ENCODE data around the gene ABRACL. TPM values are rescaled to one million over a fixed set of nuclear protein-coding genes. Genes with fewer than 3 reads are reported as not detected.
A peak's percentile ranks its signal among the peaks of the same experiment; 100 is the strongest.

The ABRACL gene
- total and polyA plus RNA-seq, 9 of the 15 experiments (the other 6 are each of a cell fraction or from before 2014, with no cell fraction given) = 1.1 to 5.2 (median 1.9) TPM

DNA sequence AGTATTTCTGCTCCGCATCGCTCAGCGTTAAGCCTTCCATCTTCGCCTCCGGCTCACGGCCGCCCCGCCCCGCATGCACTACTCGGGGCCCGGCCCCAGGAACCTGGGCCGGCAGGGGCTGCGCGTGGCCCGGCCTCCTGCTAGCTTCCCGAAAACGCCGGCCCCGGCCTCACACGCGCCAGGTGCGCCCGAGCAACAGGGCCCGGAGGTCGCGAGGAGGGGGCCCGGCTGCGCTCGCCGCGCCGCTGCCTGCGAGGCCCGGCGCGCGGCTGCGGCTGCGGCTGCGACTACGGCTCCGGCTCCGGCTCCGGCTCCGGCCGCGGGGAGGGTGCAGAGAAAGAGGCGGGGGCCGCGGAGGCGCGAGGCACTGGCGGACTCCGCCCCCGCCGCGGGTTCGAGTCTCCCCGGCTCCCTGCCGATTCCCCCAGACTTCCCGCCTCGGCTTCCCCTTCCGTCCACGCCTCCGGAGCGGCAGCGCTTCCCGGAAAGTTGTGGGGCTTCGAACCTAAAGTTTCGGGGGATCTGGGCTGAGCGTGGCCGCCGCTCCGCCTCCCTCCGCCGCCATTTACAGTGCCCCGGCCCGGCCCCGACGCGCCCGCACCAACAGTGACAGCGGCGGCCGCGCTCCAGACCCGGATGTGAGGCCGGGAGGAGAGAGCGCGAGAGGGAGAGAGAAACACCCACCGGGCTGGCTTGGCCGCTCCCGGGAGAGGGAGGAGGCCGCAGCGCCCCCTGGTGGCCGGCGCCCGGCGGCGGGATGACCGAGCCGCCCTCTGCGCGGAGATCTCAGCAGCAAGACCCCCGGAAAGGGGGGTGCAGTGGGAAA lies 40.7 kb upstream of the ABRACL start, which contains the start of gene REPS1 (continued):
- TF ChIP-seq, protein P1, sequence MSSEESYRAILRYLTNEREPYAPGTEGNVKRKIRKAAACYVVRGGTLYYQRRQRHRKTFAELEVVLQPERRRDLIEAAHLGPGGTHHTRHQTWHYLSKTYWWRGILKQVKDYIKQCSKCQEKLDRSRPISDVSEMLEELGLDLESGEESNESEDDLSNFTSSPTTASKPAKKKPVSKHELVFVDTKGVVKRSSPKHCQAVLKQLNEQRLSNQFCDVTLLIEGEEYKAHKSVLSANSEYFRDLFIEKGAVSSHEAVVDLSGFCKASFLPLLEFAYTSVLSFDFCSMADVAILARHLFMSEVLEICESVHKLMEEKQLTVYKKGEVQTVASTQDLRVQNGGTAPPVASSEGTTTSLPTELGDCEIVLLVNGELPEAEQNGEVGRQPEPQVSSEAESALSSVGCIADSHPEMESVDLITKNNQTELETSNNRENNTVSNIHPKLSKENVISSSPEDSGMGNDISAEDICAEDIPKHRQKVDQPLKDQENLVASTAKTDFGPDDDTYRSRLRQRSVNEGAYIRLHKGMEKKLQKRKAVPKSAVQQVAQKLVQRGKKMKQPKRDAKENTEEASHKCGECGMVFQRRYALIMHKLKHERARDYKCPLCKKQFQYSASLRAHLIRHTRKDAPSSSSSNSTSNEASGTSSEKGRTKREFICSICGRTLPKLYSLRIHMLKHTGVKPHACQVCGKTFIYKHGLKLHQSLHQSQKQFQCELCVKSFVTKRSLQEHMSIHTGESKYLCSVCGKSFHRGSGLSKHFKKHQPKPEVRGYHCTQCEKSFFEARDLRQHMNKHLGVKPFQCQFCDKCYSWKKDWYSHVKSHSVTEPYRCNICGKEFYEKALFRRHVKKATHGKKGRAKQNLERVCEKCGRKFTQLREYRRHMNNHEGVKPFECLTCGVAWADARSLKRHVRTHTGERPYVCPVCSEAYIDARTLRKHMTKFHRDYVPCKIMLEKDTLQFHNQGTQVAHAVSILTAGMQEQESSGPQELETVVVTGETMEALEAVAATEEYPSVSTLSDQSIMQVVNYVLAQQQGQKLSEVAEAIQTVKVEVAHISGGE (CRISPR knock-in tag; IDR thresholded peaks at IDR 0.05) = peak in 2 of 3 experiments; percentile 7 to 53; a peak in 1 of 6 replicates
- TF ChIP-seq JUNB (CRISPR knock-in tag; conservative IDR thresholded peaks at IDR 0.05) = no peak
- TF ChIP-seq SOX6 (IDR thresholded peaks at IDR 0.05) = peak; percentile 23; the same call in 1 of the 2 replicates
- peak; percentile 86 for TF ChIP-seq TBP (optimal IDR thresholded peaks at IDR 0.05; ENCODE audit: low read depth, low read length)
- 0 out of 2 replicates have a peak, but pooled peaks have one; percentile 58 for TF ChIP-seq NR3C1 (CRISPR knock-in tag; IDR thresholded peaks at IDR 0.05)
- TF ChIP-seq, protein P2, sequence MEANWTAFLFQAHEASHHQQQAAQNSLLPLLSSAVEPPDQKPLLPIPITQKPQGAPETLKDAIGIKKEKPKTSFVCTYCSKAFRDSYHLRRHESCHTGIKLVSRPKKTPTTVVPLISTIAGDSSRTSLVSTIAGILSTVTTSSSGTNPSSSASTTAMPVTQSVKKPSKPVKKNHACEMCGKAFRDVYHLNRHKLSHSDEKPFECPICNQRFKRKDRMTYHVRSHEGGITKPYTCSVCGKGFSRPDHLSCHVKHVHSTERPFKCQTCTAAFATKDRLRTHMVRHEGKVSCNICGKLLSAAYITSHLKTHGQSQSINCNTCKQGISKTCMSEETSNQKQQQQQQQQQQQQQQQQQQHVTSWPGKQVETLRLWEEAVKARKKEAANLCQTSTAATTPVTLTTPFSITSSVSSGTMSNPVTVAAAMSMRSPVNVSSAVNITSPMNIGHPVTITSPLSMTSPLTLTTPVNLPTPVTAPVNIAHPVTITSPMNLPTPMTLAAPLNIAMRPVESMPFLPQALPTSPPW (CRISPR knock-in tag; IDR thresholded peaks at IDR 0.05) = peak; percentile 64
- TF ChIP-seq CREM (IDR thresholded peaks at IDR 0.05; ENCODE audit: low read depth) = peak; percentile 52; the same call in 1 of the 2 replicates
- 0 out of 2 replicates have a peak, but pooled peaks have one; percentile 22 for TF ChIP-seq KLF16 (IDR thresholded peaks at IDR 0.05)
- TF ChIP-seq SMC3 (conservative IDR thresholded peaks at IDR 0.05; ENCODE audit: insufficient read depth, low read depth, low read length) = peak; percentile 80
- TF ChIP-seq, protein P3, sequence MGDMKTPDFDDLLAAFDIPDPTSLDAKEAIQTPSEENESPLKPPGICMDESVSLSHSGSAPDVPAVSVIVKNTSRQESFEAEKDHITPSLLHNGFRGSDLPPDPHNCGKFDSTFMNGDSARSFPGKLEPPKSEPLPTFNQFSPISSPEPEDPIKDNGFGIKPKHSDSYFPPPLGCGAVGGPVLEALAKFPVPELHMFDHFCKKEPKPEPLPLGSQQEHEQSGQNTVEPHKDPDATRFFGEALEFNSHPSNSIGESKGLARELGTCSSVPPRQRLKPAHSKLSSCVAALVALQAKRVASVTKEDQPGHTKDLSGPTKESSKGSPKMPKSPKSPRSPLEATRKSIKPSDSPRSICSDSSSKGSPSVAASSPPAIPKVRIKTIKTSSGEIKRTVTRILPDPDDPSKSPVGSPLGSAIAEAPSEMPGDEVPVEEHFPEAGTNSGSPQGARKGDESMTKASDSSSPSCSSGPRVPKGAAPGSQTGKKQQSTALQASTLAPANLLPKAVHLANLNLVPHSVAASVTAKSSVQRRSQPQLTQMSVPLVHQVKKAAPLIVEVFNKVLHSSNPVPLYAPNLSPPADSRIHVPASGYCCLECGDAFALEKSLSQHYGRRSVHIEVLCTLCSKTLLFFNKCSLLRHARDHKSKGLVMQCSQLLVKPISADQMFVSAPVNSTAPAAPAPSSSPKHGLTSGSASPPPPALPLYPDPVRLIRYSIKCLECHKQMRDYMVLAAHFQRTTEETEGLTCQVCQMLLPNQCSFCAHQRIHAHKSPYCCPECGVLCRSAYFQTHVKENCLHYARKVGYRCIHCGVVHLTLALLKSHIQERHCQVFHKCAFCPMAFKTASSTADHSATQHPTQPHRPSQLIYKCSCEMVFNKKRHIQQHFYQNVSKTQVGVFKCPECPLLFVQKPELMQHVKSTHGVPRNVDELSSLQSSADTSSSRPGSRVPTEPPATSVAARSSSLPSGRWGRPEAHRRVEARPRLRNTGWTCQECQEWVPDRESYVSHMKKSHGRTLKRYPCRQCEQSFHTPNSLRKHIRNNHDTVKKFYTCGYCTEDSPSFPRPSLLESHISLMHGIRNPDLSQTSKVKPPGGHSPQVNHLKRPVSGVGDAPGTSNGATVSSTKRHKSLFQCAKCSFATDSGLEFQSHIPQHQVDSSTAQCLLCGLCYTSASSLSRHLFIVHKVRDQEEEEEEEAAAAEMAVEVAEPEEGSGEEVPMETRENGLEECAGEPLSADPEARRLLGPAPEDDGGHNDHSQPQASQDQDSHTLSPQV (IDR thresholded peaks at IDR 0.05) = peak; percentile 27; the same call in 1 of the 2 replicates
- TF ChIP-seq, protein P4, sequence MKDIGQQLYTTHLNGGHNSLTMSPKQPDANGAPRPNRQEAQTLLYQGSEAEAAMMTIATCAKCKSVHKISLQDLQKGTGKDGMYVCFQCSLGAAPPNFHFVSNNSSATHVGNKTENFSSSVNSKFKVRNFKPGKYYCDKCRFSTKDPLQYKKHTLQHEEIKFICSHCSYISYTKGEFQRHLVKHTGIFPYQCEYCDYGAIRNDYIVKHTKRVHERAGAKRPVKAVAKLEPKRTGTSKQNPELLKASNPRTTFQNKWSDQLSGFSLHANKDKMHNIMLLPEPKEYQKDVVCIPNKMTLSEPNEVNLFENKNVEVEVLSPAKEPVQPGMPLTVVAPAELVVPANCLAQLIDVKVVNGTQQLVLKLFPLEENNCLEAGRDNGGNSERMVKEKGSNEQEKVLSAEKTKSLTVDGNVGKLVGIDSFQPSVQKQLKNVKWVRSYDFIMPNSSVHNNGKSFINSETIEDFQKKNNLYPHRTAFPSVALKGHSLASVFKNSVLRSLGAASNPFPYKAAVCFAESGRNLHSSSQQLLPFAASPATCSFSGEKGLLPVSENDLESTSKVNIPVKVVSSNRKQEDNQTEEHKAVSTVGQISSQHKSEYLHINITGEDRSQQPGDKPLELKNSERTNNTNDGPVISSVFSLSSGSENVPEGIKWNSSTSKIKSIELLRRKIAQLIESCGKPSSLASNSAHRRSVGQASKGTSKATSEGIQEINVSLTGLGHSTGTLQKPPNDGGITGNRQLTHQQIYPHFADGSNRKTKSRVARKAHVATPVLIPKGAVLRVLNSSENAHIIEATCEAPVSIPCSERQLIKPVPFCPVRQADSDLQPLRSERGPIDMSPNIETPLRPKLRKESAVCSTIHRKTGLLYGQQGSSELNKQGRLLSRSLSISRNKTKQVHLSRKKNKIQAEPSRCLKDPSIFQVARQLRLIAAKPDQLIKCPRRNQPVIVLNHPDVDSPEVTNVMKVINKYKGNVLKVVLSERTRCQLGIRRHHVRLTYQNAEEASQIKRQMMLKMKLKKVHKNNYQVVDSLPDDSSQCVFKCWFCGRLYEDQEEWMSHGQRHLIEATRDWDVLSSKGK (CRISPR knock-in tag; IDR thresholded peaks at IDR 0.05) = no peak
- peak; percentile 20; the same call in 1 of the 2 replicates for TF ChIP-seq NFIC (IDR thresholded peaks at IDR 0.05)
- peak; percentile 52; the same call in 1 of the 2 replicates for TF ChIP-seq HCFC1 (IDR thresholded peaks at IDR 0.05; ENCODE audit: low read depth, low read length)
- no peak for TF ChIP-seq ZBED1 (IDR thresholded peaks at IDR 0.05)

Measured in K562 (cell line).